Fibroblast of lung (primary cell): ENCODE data around the gene ZNF445. TPM values are rescaled to one million over a fixed set of nuclear protein-coding genes. Genes with fewer than 3 reads are reported as not detected.

Experiments
- DNase-seq, 2 donors: peaks; one replicate each; pipeline versions ENCODE4 v3.0.0 to v3.0.0-alpha.2; 2010; ENCODE audit warnings: low read depth in 2 of 2
- H2AFZ ChIP-seq: 2 replicates; pipeline ENCODE4 v1.5.1; 2012; ENCODE audit warnings: low read length, control low read depth, inconsistent platforms
- H3K27ac ChIP-seq: 2 replicates; pipeline ENCODE4 v1.5.1; 2011; ENCODE audit warnings: low read length, control low read depth; ENCODE audit not compliant: insufficient read depth
- H3K27me3 ChIP-seq: 2 replicates; pipeline ENCODE4 v1.5.1; 2011; ENCODE audit warnings: mild to moderate bottlenecking, low read length; ENCODE audit not compliant: control insufficient read depth, insufficient read depth
- H3K36me3 ChIP-seq: 2 replicates; pipeline ENCODE4 v1.5.1; 2011; ENCODE audit warnings: low read length; ENCODE audit not compliant: control insufficient read depth, insufficient read depth
- H3K4me1 ChIP-seq: 2 replicates; pipeline ENCODE4 v1.5.1; 2011; ENCODE audit warnings: low read length; ENCODE audit not compliant: control insufficient read depth, insufficient read depth; ENCODE audit errors: extremely low read depth
- H3K4me2 ChIP-seq: 2 replicates; pipeline ENCODE4 v1.5.1; 2011; ENCODE audit warnings: low read length, control low read depth; ENCODE audit not compliant: insufficient read depth; ENCODE audit errors: extremely low read depth
- H3K4me3 ChIP-seq, 4 experiments: fragments of 200-600 bp in 1 of 4; sonication (generic) in 1 of 4; replicated peaks in 1 of 4; 2 replicates each; pipeline ENCODE4 v1.5.1; 2011 to 2016; ENCODE audit warnings: low read length in 4 of 4, low read depth in 3 of 4, mild to moderate bottlenecking in 3 of 4, control low read depth in 2 of 4, inconsistent platforms in 1 of 4, mixed read lengths in 1 of 4; ENCODE audit not compliant: insufficient read depth in 1 of 4; ENCODE audit errors: control extremely low read depth in 1 of 4
- H3K79me2 ChIP-seq: 2 replicates; pipeline ENCODE4 v1.5.1; 2012; ENCODE audit warnings: mild to moderate bottlenecking, low read length, inconsistent platforms; ENCODE audit not compliant: control insufficient read depth, insufficient read depth
- H3K9ac ChIP-seq: 2 replicates; pipeline ENCODE4 v1.5.1; 2011; ENCODE audit warnings: mild to moderate bottlenecking, low read length, control low read depth; ENCODE audit not compliant: insufficient read depth
- H3K9me3 ChIP-seq: 2 replicates; pipeline ENCODE4 v1.5.1; 2012; ENCODE audit warnings: low read depth, low read length; ENCODE audit not compliant: control insufficient read depth, insufficient read depth
- H4K20me1 ChIP-seq: 2 replicates; pipeline ENCODE4 v1.5.1; 2011; ENCODE audit warnings: low read length; ENCODE audit not compliant: control insufficient read depth, insufficient read depth; ENCODE audit errors: extremely low read depth
- EZH2 ChIP-seq: IDR thresholded peaks from 2 replicates; pipeline ENCODE4 v1.5.1; 2012; ENCODE audit warnings: low read length, control low read depth, mild to moderate bottlenecking; ENCODE audit errors: missing control alignments
- polyA plus RNA-seq, 2 donors: library from polyadenylated mRNA; depleted of rRNA in 1 of 2; stranded (reverse) in 1 of 2; unstranded in 1 of 2; fragments of >200 nt; gene quantifications; 2 replicates each; pipeline ENCODE4 v1.2.1, GENCODE V29; 2011 to 2012; ENCODE audit warnings: missing spikeins in 1 of 2
- total RNA-seq: library from RNA; depleted of rRNA; stranded (reverse); fragments of >200 nt; gene quantifications from 2 replicates; pipeline ENCODE4 v1.2.1, GENCODE V29; 2014
- TF ChIP-seq, protein P1 (sequence below), 2 donors: IDR thresholded peaks in 1 of 2; conservative IDR thresholded peaks in 1 of 2; 1 replicate in 1 of 2; 2 replicates in 1 of 2; pipeline ENCODE4 v1.5.1; 2011 to 2012; ENCODE audit warnings: low read length in 2 of 2, control low read depth in 1 of 2, inconsistent platforms in 1 of 2, low read depth in 1 of 2, mild to moderate bottlenecking in 1 of 2

The ZNF445 gene
- total and polyA plus RNA-seq, 2 donors (not counting 1 experiment from before 2014, with no cell fraction given): 4.5 to 9.1 TPM

DNA sequence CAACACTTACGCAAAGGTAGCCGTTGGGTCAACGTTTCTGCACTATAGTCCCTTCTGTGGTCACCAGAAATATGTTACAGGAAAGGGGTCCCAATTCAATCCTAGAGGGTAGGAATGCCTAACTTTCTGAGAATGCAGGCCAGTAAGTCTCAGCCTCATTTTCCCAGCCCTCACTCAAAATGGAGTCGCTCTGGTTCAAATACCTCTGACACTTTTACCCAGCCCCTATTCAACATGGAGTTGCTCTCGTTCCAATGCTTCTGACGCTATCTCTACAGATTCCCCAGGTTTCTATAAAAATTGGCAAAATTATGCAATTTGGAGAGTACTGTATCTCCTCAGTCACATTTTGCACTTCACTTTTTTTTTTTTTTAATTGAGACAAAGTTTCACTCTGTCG is 39.7 kb downstream of the ZNF445 start:
- Histone ChIP-seq H3K27me3 (no peaks in the 10 kb centered on the region), H3K36me3 (no peaks in the 10 kb centered on the region), H3K27ac (no peak overlapping the region), H4K20me1 (no peaks in the 10 kb centered on the region), H3K4me3 (no peak overlapping the region), H3K9me3 (no peaks in the 10 kb centered on the region), H3K4me2 (no peak overlapping the region), H3K9ac (no peak overlapping the region), H2AFZ (no peak overlapping the region), H3K79me2 (no peaks in the 10 kb centered on the region), H3K4me1 (peaks cover 6% of the 10 kb centered on the region)
- TF ChIP-seq, protein P1, sequence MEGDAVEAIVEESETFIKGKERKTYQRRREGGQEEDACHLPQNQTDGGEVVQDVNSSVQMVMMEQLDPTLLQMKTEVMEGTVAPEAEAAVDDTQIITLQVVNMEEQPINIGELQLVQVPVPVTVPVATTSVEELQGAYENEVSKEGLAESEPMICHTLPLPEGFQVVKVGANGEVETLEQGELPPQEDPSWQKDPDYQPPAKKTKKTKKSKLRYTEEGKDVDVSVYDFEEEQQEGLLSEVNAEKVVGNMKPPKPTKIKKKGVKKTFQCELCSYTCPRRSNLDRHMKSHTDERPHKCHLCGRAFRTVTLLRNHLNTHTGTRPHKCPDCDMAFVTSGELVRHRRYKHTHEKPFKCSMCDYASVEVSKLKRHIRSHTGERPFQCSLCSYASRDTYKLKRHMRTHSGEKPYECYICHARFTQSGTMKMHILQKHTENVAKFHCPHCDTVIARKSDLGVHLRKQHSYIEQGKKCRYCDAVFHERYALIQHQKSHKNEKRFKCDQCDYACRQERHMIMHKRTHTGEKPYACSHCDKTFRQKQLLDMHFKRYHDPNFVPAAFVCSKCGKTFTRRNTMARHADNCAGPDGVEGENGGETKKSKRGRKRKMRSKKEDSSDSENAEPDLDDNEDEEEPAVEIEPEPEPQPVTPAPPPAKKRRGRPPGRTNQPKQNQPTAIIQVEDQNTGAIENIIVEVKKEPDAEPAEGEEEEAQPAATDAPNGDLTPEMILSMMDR (conservative IDR thresholded peaks at IDR 0.05 in 1 of 2, IDR thresholded peaks at IDR 0.05 in 1 of 2; ENCODE audit: low read depth in 1 of 2, low read length in 2 of 2): no peak
- no peak for TF ChIP-seq EZH2
- DNase-seq: no peak

DNA sequence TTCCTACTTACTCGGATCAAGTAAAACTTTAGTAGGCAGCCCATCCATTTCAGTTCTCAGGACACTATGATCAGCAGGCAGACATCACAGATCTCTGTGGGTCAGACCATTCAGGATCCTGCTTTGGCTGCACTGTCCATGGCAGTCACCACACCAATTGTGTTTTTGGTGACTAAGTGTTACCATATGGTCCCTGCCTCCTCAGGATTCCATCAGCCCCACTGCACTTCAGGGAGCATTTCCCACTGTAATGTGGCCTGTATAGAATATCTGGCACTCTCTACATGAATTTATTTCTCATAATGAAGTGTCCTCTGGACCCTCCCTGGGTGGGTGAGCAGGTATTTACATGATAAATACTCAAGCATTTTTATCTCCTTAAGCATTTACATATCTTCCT is 41.3 kb downstream of the ZNF445 start:
- no peak for DNase-seq

DNA sequence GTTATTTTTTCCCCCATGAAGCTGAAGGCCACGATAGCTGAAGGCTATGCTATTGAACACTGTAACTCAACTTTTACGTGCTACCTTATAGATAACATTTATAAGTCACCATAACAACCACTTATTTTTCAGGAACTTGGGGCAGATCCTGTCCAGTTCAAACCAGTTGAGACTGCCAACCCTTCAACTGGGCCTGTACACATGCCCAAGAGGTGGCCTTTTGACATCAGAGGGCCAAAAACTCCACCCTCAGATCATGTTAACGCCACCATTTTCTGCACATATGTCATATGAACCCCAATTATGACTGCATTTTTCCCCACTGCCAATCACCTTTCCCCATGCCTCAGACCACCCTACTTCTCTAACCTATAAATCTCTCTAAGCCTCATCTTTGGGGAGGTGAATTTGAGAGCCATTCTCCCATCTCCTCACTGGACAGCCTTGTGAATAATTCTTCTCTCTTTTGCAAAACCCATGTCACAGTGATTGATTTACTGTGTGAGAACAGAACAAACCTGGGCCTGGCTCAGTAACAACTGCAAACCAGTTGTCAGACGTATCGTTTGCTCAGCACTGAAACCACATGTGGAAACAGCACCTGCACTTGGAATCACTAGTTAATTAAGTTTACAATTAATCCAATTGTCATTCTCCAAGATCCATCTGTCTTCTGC is 42.5 kb downstream of the ZNF445 start:
- no peak for DNase-seq
- Histone ChIP-seq H3K27me3 (no peaks in the 10 kb centered on the region), H3K9ac (no peak overlapping the region), H3K27ac (no peak overlapping the region), H4K20me1 (no peaks in the 10 kb centered on the region), H3K36me3 (no peaks in the 10 kb centered on the region), H3K79me2 (no peaks in the 10 kb centered on the region), H3K4me1 (peaks cover 5% of the 10 kb centered on the region), H3K4me2 (no peak overlapping the region), H3K4me3 (no peak overlapping the region), H3K9me3 (no peaks in the 10 kb centered on the region), H2AFZ (no peak overlapping the region)
- no peak for TF ChIP-seq EZH2
- TF ChIP-seq, protein P1 (conservative IDR thresholded peaks at IDR 0.05 in 1 of 2, IDR thresholded peaks at IDR 0.05 in 1 of 2; ENCODE audit: low read depth in 1 of 2, low read length in 2 of 2): no peak

More for the DNA sequence above, 41.3 kb downstream of the ZNF445 start:
- TF ChIP-seq, protein P1 (conservative IDR thresholded peaks at IDR 0.05 in 1 of 2, IDR thresholded peaks at IDR 0.05 in 1 of 2; ENCODE audit: low read depth in 1 of 2, low read length in 2 of 2): no peak
- no peaks in the 10 kb centered on the region for H3K27me3 ChIP-seq
- no peak overlapping the region for H3K4me3 ChIP-seq
- H3K4me2 ChIP-seq: no peak overlapping the region
- H3K36me3 ChIP-seq: no peaks in the 10 kb centered on the region
- H3K79me2 ChIP-seq: no peaks in the 10 kb centered on the region
- H3K9me3 ChIP-seq: no peaks in the 10 kb centered on the region
- no peak overlapping the region for H3K27ac ChIP-seq
- no peak overlapping the region for H3K9ac ChIP-seq
- peaks cover 6% of the 10 kb centered on the region for H3K4me1 ChIP-seq
- no peak overlapping the region for H2AFZ ChIP-seq
- no peaks in the 10 kb centered on the region for H4K20me1 ChIP-seq
